Measurements from ENCODE around the gene THAP11.

The THAP11 gene

DNA sequence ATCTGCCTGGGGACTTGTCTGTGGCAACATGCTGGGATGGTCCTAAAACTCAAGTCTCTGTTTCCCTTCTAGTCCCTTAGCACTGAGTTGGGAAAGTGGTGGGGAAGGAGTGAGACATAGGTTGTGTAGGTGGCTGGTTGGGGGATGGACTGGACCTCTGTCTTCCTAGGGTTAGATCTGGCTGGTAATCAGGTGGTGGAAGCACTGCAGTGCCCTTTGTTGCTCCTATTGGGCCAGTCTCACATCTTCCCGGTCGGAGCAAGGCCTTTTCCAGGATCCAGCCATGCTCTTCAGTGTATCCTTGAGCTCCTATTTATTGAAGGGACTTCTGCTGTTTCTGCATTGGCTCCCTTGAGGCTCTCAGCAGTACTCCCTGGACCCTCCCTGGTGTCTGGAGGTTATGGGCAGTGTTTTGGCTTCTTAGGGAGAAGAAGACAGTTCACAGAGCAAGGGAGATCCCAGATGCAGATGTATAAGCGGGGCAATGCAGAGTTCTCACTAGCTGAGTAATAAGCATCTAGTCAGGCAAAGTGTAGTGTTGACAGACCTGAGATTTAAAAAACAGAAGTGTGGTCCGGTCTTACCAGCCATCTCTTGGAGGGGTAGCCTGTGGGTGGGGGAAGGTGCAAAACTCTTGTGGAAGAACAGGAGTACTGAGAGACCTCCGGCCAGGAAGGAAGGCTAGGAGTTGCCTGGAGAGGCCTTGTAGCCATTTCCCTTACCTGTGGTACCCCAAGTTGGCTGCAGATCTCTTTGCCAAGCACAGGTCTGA lies 3.4 kb downstream of the THAP11 start:
- DNase-seq (ENCODE audit: insufficient read length, low spot score), result no peak
- FAIRE-seq, result no peak

DNA sequence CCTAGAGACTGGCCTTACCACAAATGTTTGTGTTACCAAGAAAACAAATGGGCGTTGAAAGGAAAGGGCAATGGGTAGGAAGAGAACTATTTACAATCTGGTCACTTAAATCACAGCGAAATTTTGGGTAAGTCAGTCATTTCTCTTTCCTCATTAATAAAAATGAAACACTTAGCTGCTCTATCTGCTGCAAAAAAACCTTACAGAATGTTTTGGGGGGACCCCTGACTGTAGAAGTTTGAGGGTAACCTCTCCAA lies 3.9 kb downstream of the THAP11 start:
- DNase-seq (ENCODE audit: insufficient read length, low spot score) (no peak), FAIRE-seq (no peak)
- TF ChIP-seq POLR2AphosphoS5 (IDR thresholded peaks at IDR 0.05; ENCODE audit: low read depth, low read length), result no peak
- TF ChIP-seq TAF1 (IDR thresholded peaks at IDR 0.05; ENCODE audit: low read depth, low read length), result no peak
- TF ChIP-seq PAX5 (IDR thresholded peaks at IDR 0.05; ENCODE audit: insufficient read depth, low read length, severe bottlenecking), result no peak
- no peak for TF ChIP-seq POU2F2 (IDR thresholded peaks at IDR 0.05; ENCODE audit: low read depth, low read length)
- TF ChIP-seq POLR2A (IDR thresholded peaks at IDR 0.05; ENCODE audit: low read depth, low read length), result no peak
- TF ChIP-seq SPI1 (IDR thresholded peaks at IDR 0.05; ENCODE audit: low read depth, low read length), result no peak

More for the DNA sequence above, 3.4 kb downstream of the THAP11 start:
- no peak for TF ChIP-seq TAF1 (IDR thresholded peaks at IDR 0.05; ENCODE audit: low read depth, low read length)
- TF ChIP-seq POLR2A (IDR thresholded peaks at IDR 0.05; ENCODE audit: low read depth, low read length), result no peak
- peak; percentile 41; the same call in 1 of the 2 replicates for TF ChIP-seq SPI1 (IDR thresholded peaks at IDR 0.05; ENCODE audit: low read depth, low read length)
- TF ChIP-seq PAX5 (IDR thresholded peaks at IDR 0.05; ENCODE audit: insufficient read depth, low read length, severe bottlenecking), result no peak
- no peak for TF ChIP-seq POU2F2 (IDR thresholded peaks at IDR 0.05; ENCODE audit: low read depth, low read length)

DNA sequence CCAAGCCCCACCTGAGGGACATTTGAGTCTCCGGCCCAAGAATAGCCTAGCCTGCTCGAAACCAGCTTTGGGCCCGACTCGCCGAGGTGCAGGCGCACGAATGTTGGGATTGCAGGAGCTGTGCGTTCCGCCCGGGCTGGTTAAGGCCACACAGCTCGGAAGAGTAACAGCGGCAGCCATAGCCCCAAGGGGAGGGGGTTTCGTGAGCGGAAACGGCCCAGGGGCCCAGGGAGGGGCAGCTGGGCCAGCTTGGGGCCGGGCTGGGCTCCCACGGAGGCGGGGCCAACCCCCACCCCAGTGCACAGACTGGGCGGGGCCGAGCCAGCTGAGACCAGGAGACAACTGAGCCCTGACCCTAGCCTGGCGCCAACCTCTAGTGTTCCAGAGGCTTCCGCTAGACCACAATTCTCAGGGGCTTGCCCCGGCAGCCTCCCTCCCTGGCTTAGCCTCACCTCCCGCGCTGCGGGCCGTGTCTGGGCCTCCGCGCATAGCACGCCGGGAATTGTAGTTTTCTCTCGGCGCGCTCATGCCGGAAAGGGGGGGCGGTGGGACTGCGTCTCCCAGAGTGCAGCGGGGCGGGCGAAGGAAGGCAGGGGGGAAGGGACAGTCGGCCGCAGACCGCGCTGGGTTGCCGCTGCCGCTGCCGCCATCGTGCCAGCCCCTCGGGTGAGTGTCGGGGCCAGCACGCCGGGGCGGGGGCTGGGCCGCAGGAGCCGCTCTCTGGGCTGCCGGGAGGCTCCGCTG lies 4.4 kb downstream of the THAP11 start, which contains the start of gene NUTF2:
Gene NUTF2, plus strand, starts transcription at position 614 of the 744 bp plus-strand sequence. CDS start 18,198 bp downstream, outside the sequence.
- DNase-seq (ENCODE audit: insufficient read length, low spot score), result peak; percentile 94
- FAIRE-seq, result peak; percentile 93
- no peak for TF ChIP-seq POU2F2 (IDR thresholded peaks at IDR 0.05; ENCODE audit: low read depth, low read length)
- peak; percentile 65 for TF ChIP-seq POLR2AphosphoS5 (IDR thresholded peaks at IDR 0.05; ENCODE audit: low read depth, low read length)
- TF ChIP-seq POLR2A (IDR thresholded peaks at IDR 0.05; ENCODE audit: low read depth, low read length), result peak; percentile 69
- TF ChIP-seq SPI1 (IDR thresholded peaks at IDR 0.05; ENCODE audit: low read depth, low read length), result no peak
- no peak for TF ChIP-seq PAX5 (IDR thresholded peaks at IDR 0.05; ENCODE audit: insufficient read depth, low read length, severe bottlenecking)
- TF ChIP-seq TAF1 (IDR thresholded peaks at IDR 0.05; ENCODE audit: low read depth, low read length), result peak; percentile 63; the same call in 1 of the 2 replicates

DNA sequence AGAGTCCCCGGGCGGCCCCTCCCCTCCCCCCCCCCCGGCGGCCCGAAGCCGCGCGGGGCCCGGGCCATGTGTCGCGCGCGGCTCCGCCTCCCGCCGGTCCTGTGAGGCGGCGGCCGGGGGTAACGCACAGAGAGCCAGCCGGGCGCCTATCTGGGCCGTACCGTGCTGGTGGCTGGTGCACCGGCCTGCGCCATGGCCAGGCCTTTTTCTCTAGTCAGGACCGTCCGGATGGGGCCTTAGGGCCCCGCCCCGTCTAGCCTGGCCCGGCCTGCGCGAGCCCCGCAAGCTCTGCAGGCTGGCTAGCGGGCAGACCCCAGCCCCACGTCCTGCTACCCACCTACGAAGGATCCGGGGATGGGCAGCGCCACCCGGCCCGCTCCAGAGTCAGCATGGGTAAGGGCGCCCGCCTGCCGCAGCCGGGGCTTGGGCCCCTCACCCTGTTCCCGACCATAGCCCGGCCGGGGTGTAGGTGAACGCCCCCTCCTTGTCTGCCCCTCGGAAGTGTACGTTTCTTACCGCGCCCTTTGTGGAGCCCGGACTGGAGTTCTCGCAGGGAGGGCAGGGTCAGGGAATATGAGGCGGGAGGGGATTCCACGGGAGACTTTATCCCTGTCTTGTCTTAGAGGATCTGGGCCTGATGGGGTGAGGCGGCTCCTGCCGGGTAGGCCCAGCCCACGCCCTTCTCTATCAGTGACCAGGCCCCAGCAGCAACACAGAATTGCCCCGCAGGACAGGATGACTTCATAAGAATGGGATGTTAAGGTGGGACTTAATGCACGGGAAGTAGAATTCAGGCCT lies 5.1 kb downstream of the THAP11 start, which contains the start of gene CENPT:
Gene CENPT, minus strand, starts transcription at position 630 of the 798 bp plus-strand sequence. CDS start 13,834 bp downstream, outside the sequence.
- no peak for TF ChIP-seq PAX5 (IDR thresholded peaks at IDR 0.05; ENCODE audit: insufficient read depth, low read length, severe bottlenecking)
- TF ChIP-seq POU2F2 (IDR thresholded peaks at IDR 0.05; ENCODE audit: low read depth, low read length), result no peak
- TF ChIP-seq POLR2A (IDR thresholded peaks at IDR 0.05; ENCODE audit: low read depth, low read length), result no peak
- no peak for TF ChIP-seq SPI1 (IDR thresholded peaks at IDR 0.05; ENCODE audit: low read depth, low read length)
- TF ChIP-seq TAF1 (IDR thresholded peaks at IDR 0.05; ENCODE audit: low read depth, low read length), result no peak; the same call in 1 of the 2 replicates
- no peak for TF ChIP-seq POLR2AphosphoS5 (IDR thresholded peaks at IDR 0.05; ENCODE audit: low read depth, low read length)
- DNase-seq (ENCODE audit: insufficient read length, low spot score) (peak; percentile 80), FAIRE-seq (no peak)

DNA sequence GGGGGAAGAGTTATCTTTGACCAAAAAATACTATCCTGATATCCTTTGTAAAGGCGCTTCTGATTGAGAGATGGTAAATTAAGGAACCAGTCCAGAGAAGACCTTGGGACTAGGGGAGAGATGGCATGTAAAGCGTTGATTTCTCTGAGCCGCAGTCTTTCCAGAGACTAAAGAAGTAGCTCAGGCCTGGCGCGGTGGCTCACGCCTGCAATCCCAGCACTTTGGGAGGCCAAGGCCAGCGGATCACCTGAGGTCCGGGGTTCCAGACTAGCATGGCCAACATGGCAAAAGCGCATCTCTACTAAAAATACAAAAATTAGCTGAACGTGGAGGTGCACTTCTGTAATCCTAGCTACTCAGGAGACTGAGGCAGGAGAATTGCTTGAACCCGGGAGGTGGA lies 6.0 kb downstream of the THAP11 start:
- no peak for TF ChIP-seq SPI1 (IDR thresholded peaks at IDR 0.05; ENCODE audit: low read depth, low read length)
- TF ChIP-seq PAX5 (IDR thresholded peaks at IDR 0.05; ENCODE audit: insufficient read depth, low read length, severe bottlenecking), result no peak
- TF ChIP-seq TAF1 (IDR thresholded peaks at IDR 0.05; ENCODE audit: low read depth, low read length), result no peak
- no peak for TF ChIP-seq POU2F2 (IDR thresholded peaks at IDR 0.05; ENCODE audit: low read depth, low read length)
- no peak for TF ChIP-seq POLR2A (IDR thresholded peaks at IDR 0.05; ENCODE audit: low read depth, low read length)
- no peak for TF ChIP-seq POLR2AphosphoS5 (IDR thresholded peaks at IDR 0.05; ENCODE audit: low read depth, low read length)
- no peak for FAIRE-seq
- no peak for DNase-seq (ENCODE audit: insufficient read length, low spot score)

DNA sequence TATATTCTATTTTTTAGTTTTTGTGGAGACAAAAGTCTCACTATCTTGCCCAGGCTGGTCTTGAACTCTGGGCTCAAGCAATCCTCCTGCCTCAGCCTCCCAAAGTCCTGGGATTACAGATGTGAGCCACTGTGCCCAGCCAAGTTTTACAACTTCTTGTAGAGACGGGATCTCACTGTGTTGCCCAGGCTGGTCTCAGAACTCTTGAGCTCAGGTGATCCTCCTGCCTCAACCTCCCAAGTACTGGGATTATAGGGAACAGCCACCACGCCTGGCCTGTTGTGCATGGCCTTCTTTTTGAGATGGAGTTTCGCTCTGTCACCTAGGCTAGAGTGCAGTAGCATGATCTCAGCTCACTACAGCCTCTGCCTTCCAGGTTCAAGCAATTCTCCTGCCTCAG lies 11.6 kb downstream of the THAP11 start:
- TF ChIP-seq POLR2AphosphoS5 (IDR thresholded peaks at IDR 0.05; ENCODE audit: low read depth, low read length), result no peak
- TF ChIP-seq POU2F2 (IDR thresholded peaks at IDR 0.05; ENCODE audit: low read depth, low read length), result no peak
- no peak for TF ChIP-seq SPI1 (IDR thresholded peaks at IDR 0.05; ENCODE audit: low read depth, low read length)
- TF ChIP-seq POLR2A (IDR thresholded peaks at IDR 0.05; ENCODE audit: low read depth, low read length), result no peak
- no peak for TF ChIP-seq PAX5 (IDR thresholded peaks at IDR 0.05; ENCODE audit: insufficient read depth, low read length, severe bottlenecking)
- no peak for TF ChIP-seq TAF1 (IDR thresholded peaks at IDR 0.05; ENCODE audit: low read depth, low read length)
- FAIRE-seq, result no peak

DNA sequence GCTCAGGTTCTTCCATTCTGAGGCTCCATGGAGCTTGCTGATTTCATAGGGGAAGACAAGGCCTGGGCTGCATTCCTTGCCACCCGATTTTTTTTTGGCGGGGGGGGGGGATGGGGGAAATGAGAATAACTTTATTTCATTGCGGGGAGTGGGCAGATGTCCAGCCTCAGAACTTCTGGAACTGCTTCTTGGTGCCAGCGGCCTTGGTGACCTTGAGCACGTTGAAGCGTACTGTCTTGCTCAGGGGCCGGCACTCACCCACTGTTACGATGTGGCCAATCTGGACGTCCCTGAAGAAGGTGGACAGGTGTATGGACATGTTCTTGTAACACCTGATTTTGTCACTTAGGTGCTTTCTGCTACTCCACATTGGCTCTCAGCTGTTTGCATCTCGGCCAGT lies 13.7 kb downstream of the THAP11 start:
- no peak for DNase-seq (ENCODE audit: insufficient read length, low spot score)
- no peak for FAIRE-seq
- TF ChIP-seq POLR2A (IDR thresholded peaks at IDR 0.05; ENCODE audit: low read depth, low read length), result no peak
- TF ChIP-seq POLR2AphosphoS5 (IDR thresholded peaks at IDR 0.05; ENCODE audit: low read depth, low read length), result no peak
- no peak for TF ChIP-seq POU2F2 (IDR thresholded peaks at IDR 0.05; ENCODE audit: low read depth, low read length)
- TF ChIP-seq SPI1 (IDR thresholded peaks at IDR 0.05; ENCODE audit: low read depth, low read length), result no peak

More for the DNA sequence above, 11.6 kb downstream of the THAP11 start:
- no peak for DNase-seq (ENCODE audit: insufficient read length, low spot score)

DNA sequence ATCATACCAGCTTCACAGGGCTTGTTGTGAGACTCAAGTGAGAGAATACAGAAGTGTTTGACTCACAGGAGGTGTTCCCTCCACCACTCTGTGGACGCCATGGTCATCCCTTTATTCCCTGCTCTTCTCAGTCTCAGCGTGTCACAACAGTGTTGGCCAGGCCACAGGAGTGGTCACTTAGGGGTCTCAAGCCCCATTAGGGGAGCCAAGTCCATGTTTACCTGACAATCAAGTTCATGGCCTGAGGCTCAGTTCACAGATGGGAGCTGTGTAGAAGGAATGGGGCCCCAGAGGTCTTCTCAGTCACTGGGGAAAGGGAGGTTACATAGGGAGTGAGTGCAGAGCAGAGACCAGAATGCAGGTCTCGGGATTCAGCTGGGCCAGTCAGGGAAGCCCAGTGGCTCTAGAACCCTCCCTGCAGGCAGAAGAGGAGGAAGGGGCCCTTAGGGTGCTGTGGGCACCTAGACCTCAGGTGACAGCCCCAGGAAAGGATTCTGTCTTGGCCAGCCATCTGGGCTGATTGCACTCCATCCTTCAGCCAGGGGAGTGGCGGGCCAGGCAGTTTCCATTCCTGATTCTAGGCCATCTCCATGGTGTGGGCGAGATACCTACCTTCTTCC lies 14.9 kb downstream of the THAP11 start:
- FAIRE-seq (no peak), DNase-seq (ENCODE audit: insufficient read length, low spot score) (no peak)
- TF ChIP-seq TAF1 (IDR thresholded peaks at IDR 0.05; ENCODE audit: low read depth, low read length), result no peak
- TF ChIP-seq PAX5 (IDR thresholded peaks at IDR 0.05; ENCODE audit: insufficient read depth, low read length, severe bottlenecking), result no peak
- TF ChIP-seq POLR2A (IDR thresholded peaks at IDR 0.05; ENCODE audit: low read depth, low read length), result no peak
- no peak for TF ChIP-seq POLR2AphosphoS5 (IDR thresholded peaks at IDR 0.05; ENCODE audit: low read depth, low read length)
- no peak for TF ChIP-seq SPI1 (IDR thresholded peaks at IDR 0.05; ENCODE audit: low read depth, low read length)
- TF ChIP-seq POU2F2 (IDR thresholded peaks at IDR 0.05; ENCODE audit: low read depth, low read length), result no peak
